Stimulated activated CD8-positive, alpha-beta memory T cell treated with anti-CD3 and anti-CD28 coated beads, Interleukin-15, amount 100 ng/mL, for 24 hours (primary cell): ENCODE measurements around the gene BFSP1.

Experiments
- DNase-seq: peaks from one replicate; pipeline ENCODE4 v3.0.0-alpha.2; 2020; ENCODE audit warnings: low read depth

BFSP1 gene

DNA sequence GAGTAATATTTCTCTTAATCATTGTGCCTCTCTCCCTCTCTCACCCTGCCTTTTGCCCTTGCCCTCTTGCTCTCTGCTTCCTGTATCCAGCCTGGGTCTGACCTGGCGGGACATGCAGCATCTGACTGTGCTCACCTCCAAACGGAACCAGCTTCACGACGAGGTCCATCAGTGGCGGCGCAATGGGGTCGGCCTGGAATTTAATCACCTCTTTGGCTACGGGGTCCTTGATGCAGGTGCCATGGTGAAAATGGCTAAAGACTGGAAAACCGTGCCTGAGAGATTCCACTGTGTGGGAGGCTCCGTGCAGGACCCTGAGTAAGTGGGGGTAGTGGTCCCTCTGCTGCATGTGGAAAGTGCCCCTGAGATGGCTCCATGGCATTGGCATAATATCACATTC, 65.9 kb downstream of the BFSP1 start:
- DNase-seq = no peak

DNA sequence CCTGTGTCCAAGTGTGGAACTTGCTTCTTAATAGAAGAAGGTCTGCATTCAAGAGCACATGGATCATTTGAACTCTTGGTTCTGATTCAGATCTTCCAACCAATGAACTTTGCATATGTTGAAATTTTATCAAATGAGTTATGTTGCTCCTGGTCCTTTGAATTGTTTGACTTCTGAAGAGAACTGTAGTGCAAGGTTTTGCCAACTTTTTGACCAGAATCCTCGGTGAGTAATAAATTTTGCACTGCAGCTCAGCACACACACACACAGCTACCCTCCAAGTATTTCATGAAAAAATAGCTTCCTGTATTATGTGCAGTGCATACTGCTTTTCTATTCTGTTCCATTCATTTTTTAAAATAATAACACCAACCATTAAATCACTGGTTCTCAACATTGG, 67.5 kb downstream of the BFSP1 start:
- no peak for DNase-seq

DNA sequence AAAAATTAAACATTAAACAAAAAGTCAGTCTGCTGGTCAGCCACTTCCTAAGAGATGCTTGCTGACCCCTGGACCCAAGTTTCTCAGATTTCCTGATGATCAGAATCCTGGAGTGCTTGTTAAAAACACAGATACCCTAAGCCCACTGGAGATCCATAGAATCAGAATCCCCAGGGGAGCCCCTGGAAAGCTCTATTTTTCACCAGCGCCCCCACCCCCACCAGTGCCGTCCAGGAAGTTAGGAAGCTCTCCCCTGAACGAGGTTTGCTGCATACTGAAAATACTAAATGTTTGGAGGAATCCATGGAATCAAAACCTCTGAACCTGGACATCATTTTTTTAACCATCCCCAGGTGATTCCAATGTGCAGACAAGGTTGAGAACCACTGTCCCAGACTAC, 69.2 kb downstream of the BFSP1 start:
- no peak for DNase-seq

DNA sequence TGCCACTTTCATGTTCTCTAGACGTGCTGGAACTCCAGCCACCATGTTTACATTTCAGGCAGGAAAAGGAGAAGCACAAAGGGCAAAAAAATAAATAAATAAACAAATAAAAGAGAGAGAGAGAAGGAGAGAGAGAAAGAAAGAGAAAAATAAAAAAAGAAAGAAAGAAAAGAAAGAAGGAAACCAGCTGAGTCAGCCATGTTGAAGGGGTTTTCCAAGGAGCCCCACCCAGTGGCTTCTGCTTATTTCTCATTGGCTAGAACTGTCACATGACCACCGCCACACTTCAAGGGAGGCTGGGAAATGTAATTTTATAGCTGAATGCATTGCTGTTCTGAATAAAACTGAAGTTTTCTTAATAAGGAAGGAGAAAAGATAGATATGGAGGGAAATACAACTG, 71.1 kb downstream of the BFSP1 start:
- no peak for DNase-seq

DNA sequence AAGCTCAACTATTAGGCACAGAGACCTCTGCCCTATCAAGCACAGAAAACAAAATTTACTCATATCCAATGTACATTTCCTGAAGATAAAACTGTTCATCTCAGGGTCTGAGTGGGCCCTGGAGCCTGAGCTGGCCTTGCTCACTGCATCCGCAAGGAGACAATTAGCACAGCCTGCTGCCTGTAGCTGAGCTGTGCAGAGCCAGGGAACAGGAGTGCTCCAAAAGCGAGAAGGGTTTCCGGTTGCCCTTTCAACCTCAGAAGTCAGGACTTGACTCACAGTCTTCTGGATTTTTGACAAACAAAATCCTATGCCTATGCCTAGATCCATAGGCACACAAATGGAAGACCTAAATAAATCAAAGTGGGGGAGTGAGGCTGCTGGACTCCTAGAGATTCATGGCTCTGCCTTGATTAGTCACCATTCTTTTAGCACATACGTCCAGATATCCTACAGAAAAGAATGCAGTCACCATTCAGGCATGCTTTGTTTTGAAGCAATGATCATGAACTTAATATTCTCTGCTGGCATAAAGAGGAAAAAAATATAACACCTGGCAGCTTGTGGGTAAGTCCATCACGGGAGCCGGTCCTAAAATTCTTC, 73.5 kb downstream of the BFSP1 start:
- DNase-seq = no peak

DNA sequence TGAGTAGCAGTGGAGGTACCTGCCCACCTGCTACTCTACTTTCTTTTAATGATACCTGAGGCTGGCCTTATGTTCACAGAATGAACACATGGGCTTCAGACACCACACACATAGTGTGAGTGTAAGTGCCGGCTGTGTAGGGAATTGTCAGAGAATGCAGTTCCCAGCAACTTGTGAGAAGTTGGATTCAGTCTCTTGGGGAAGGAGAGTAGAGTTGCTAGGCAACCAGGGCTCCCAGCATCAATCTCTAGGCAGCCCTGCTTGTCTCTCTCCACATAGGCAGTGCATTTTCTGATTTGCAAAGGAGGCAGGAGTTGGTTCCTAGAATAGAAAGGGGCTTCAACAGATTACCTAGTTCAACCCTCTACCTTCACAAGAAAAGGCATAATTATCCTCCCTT, 74.1 kb downstream of the BFSP1 start:
- no peak for DNase-seq

- DNase-seq = no peak
These were observed 74.9 kb downstream of the BFSP1 start for GRCh38 chr20:17456279-17456678.

GRCh38 chr20:17453592-17453991, 77.6 kb downstream of the BFSP1 start:
- DNase-seq = no peak

DNA sequence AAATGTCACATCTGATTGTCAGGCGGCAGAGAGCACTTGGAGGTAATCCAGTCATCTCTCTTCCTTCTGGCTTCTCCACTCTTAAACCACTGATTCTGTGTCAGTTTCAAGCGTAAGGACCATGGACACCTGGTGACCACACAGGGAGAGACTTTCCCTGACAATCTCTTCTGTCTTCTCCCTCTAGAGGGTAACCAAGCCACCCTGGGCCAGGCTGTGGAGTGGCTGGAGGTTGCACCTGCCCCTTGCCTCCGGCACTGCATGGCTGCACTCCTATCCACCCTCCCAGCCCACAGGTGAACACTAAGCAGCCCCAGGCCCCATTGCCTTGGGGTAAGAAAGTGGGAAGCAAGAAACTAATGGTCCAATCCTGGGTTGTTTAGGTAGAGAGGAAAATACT, 78.7 kb downstream of the BFSP1 start:
- DNase-seq = no peak

DNA sequence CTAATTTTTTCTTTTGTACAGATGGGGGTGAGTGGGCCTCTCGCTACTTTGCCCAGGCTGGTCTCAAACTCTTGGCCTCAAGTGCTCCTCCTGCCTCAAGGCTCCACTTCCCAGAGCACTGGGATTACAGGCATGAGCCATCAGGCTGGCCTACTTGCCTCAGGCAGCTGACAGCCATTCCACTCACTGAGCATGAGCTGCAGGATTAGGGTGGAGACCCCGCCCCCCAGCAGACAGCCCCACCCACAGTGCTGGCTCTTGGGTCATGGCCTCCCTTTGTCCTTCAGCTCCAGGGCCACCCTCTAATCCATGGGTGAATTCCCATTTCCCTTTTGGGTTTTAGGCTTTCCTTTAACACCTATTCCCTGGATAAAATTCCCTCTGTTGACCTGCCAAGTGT, 82.1 kb downstream of the BFSP1 start:
- no peak for DNase-seq

DNA sequence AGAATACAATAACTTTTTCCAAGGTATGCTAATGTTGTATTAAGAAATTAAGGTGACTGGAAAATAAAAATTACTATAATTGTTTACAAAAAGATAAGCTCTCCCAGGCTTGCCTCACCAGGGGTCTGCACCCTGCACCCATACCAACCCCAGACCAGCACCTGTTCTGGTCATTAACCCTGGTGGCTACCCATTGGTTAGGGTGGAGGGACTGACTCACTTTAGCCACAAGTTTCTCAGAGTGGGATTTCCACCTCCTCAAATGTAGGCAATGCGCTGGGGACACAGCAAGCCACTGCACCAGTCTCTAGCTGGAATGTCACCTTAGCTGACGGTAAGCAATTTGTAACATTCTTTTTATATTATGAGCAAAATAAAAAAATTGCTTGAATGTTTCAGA, 83.1 kb downstream of the BFSP1 start:
- DNase-seq = no peak

DNA sequence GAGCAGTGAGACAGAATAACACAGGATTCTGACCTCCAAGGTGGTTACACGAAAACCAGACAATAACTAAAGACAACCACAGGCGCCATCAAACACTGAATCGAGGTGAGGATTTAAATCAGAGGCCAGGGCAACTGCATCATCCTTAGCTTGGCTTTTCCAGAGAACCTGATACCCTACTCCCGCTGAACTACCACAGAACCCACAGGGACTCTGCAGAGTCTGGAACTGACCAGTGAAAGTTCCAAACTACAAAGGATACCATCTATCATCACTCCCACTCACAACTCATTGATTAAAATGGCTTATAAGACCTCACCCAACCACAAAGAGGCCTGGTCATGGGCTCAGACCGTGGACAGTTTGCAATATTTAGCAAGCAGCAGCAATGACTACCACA, 85.0 kb downstream of the BFSP1 start:
- DNase-seq = no peak

DNA sequence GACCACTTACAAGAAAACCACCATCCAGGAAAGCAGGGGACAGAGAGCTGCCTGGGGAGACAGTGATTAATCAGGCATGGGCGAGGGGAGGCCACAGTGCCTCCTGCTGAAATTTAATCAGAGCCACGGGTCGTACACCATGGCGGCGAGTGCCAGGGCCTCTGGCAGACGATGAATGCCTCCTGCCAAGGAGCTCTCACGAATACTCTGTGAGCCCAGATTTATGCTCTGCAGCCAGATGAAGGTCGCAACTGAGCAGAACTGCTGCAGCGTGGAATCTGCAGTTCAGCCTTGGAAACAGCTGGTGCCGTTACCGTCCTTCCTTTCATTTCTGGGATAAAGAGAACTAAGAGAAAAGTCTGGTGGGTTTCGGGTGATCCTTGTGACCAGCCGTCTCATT, 85.6 kb downstream of the BFSP1 start:
- DNase-seq = no peak

DNA sequence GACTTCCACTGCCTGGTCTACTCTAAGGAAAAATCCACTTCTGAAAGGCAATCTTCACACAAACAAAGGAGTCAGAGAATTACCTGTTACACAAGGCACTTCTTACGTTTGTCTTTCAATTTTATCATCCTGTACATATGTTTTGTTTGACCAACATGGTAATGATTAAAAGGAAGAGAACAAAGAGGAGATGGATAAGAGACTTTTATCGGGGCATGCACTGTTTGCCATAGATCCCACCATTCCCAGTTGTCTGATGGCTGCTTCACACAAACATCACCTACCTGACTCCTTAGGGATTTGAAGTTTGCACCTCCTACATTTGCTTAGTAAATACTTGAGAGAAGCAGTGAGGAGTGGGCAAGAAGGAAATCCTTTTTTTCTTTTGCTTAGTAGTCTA, 87.1 kb downstream of the BFSP1 start:
- no peak for DNase-seq
